IMR-90 (cell line): ENCODE measurements around the gene NDRG2. TPM values are rescaled to one million over a fixed set of nuclear protein-coding genes. Genes with fewer than 3 reads are reported as not detected.

Experiments
- ATAC-seq: fragments of 200-7000 bp; cut with Tn5 transposase; 2 replicates; pipeline ENCODE4 v1.9.1; 2020; ENCODE audit warnings: low read depth, mild to moderate bottlenecking, moderate library complexity
- BruUV-seq: library from RNA; stranded (reverse); fragments of 400-500 nt; replicated peaks from 2 replicates; lab custom pipeline; 2021; lab: Mats Ljungman, UMichigan
- CTCF ChIA-PET: fragments of 300-600 bp; formaldehyde crosslinking; extraction: SDS; loops from one replicate; lab custom pipeline; 2021; ENCODE audit warnings: antibody characterized with exemption; lab: Yijun Ruan, JAX
- POLR2A ChIA-PET: fragments of 300-600 bp; sonication (Branson Sonifier 250); formaldehyde crosslinking; loops from one replicate; lab custom pipeline; 2022; ENCODE audit warnings: antibody characterized with exemption; ENCODE audit not compliant: unreplicated experiment; lab: Charles Lee
- DNase-seq: peaks from one replicate; pipeline ENCODE4 v3.0.0; 2013
- H2AFZ ChIP-seq: replicated peaks from 2 replicates; pipeline ENCODE3; 2013; ENCODE audit warnings: low read length, mild to moderate bottlenecking; ENCODE audit not compliant: poor library complexity
- H2AK5ac ChIP-seq: 2 replicates; pipeline ENCODE4 v1.6.1; 2013; ENCODE audit warnings: low read depth, low read length, inconsistent platforms
- H2AK9ac ChIP-seq: replicated peaks from 2 replicates; pipeline ENCODE3; 2013; ENCODE audit warnings: mild to moderate bottlenecking, low read depth, low read length, moderate library complexity; ENCODE audit not compliant: poor library complexity
- H2BK120ac ChIP-seq: 2 replicates; pipeline ENCODE4 v1.6.1; 2013; ENCODE audit warnings: low read depth, low read length, inconsistent platforms
- H2BK15ac ChIP-seq: 3 replicates; pipeline ENCODE4 v1.6.1; 2013; ENCODE audit warnings: low read depth, low read length, inconsistent platforms
- H2BK20ac ChIP-seq: 2 replicates; pipeline ENCODE4 v1.6.1; 2013; ENCODE audit warnings: low read depth, mild to moderate bottlenecking, inconsistent platforms, low read length, moderate library complexity
- H2BK5ac ChIP-seq: 2 replicates; pipeline ENCODE4 v1.6.1; 2013; ENCODE audit warnings: mild to moderate bottlenecking, low read depth, low read length, inconsistent platforms; ENCODE audit not compliant: poor library complexity, severe bottlenecking
- H3K14ac ChIP-seq: replicated peaks from 2 replicates; pipeline ENCODE4 v1.6.1; 2013; ENCODE audit warnings: low read depth, low read length, inconsistent platforms
- H3K18ac ChIP-seq: 2 replicates; pipeline ENCODE4 v1.6.1; 2013; ENCODE audit warnings: low read depth, low read length, control low read depth
- H3K23ac ChIP-seq: 2 replicates; pipeline ENCODE4 v1.6.1; 2013; ENCODE audit warnings: low read depth, low read length, inconsistent platforms
- H3K27ac ChIP-seq: 2 replicates; pipeline ENCODE4 v1.5.1; 2013; ENCODE audit warnings: mild to moderate bottlenecking, control low read depth, low read length; ENCODE audit not compliant: insufficient read depth
- H3K27me3 ChIP-seq: 2 replicates; pipeline ENCODE4 v1.6.1; 2013; ENCODE audit warnings: low read length; ENCODE audit not compliant: control insufficient read depth, insufficient read depth
- H3K36me3 ChIP-seq: 2 replicates; pipeline ENCODE4 v1.6.1; 2013; ENCODE audit warnings: low read length, mixed read lengths; ENCODE audit not compliant: control insufficient read depth, insufficient read depth
- H3K4ac ChIP-seq: 2 replicates; pipeline ENCODE4 v1.6.1; 2013; ENCODE audit warnings: low read depth, low read length, inconsistent platforms
- H3K4me1 ChIP-seq: 2 replicates; pipeline ENCODE4 v1.6.1; 2013; ENCODE audit warnings: low read length, mixed read lengths; ENCODE audit not compliant: control insufficient read depth, insufficient read depth
- H3K4me2 ChIP-seq: 2 replicates; pipeline ENCODE4 v1.6.1; 2013; ENCODE audit warnings: low read depth, mild to moderate bottlenecking, control low read depth, low read length, moderate library complexity
- H3K4me3 ChIP-seq: 2 replicates; pipeline ENCODE4 v1.5.1; 2013; ENCODE audit warnings: low read depth, mild to moderate bottlenecking, control low read depth, low read length, moderate library complexity; ENCODE audit not compliant: insufficient read depth
- H3K56ac ChIP-seq: 2 replicates; pipeline ENCODE4 v1.6.1; 2013; ENCODE audit warnings: low read length, inconsistent platforms; ENCODE audit not compliant: insufficient read depth; ENCODE audit errors: extremely low read depth
- H3K79me1 ChIP-seq, 2 experiments: 2 replicates each; pipeline ENCODE4 v1.6.1; 2013; ENCODE audit warnings: low read length in 2 of 2, inconsistent platforms in 1 of 2, low read depth in 1 of 2
- H3K9ac ChIP-seq: 2 replicates; pipeline ENCODE4 v1.6.1; 2013; ENCODE audit warnings: low read depth, low read length, control low read depth
- H3K9me1 ChIP-seq: 2 replicates; pipeline ENCODE4 v1.6.1; 2013; ENCODE audit warnings: low read length, inconsistent platforms; ENCODE audit not compliant: insufficient read depth
- H3K9me3 ChIP-seq: 2 replicates; pipeline ENCODE4 v1.6.1; 2013; ENCODE audit warnings: low read length; ENCODE audit not compliant: control insufficient read depth, insufficient read depth
- H4K20me1 ChIP-seq: 2 replicates; pipeline ENCODE4 v1.6.1; 2013; ENCODE audit warnings: low read length, inconsistent platforms; ENCODE audit not compliant: insufficient read depth
- H4K5ac ChIP-seq: 2 replicates; pipeline ENCODE4 v1.6.1; 2013; ENCODE audit warnings: mild to moderate bottlenecking, low read depth, low read length, control low read depth
- H4K8ac ChIP-seq, 2 experiments: 2 replicates each; pipeline ENCODE4 v1.6.1; 2013; ENCODE audit warnings: low read depth in 2 of 2, low read length in 2 of 2, control low read depth in 1 of 2, inconsistent platforms in 1 of 2
- H4K91ac ChIP-seq: 2 replicates; pipeline ENCODE4 v1.6.1; 2013; ENCODE audit warnings: low read depth, low read length, inconsistent platforms; ENCODE audit not compliant: insufficient read depth
- NFE2L2 ChIP-seq: fragments of 150-350 bp; IDR thresholded peaks from 2 replicates; pipeline ENCODE4 v1.6.1; 2016; ENCODE audit warnings: low read depth, mild to moderate bottlenecking, low read length
- RCOR1 ChIP-seq: IDR thresholded peaks from 2 replicates; pipeline ENCODE4 v1.6.1; 2012; ENCODE audit warnings: mild to moderate bottlenecking, low read length, improper control_type of control experiment; ENCODE audit not compliant: insufficient replicate concordance
- SMC3 ChIP-seq: fragments of 150-350 bp; IDR thresholded peaks from 2 replicates; pipeline ENCODE4 v1.6.1; 2016; ENCODE audit warnings: low read depth, mild to moderate bottlenecking, antibody characterized with exemption, low read length, moderate library complexity
- WGBS, 2 experiments: methylation state at CpG; one replicate each; pipeline versions ENCODE4 v1.1.5 to v1.1.7; 2013; ENCODE audit warnings: missing lambda C conversion rate in 2 of 2; ENCODE audit not compliant: insufficient read length in 1 of 2; ENCODE audit errors: extremely low coverage in 2 of 2; 5-methylcytosine and 5-hydroxymethylcytosine counted together
- dilution Hi-C: fragments of 300-500 bp; cut with HindIII; formaldehyde crosslinking; loops from one replicate; pipeline ENCODE4 v1.14.3; 2018; ENCODE audit warnings: low sequenced_read_pairs; ENCODE audit not compliant: unreplicated experiment
- in situ Hi-C: fragments of 300-500 bp; cut with MboI; formaldehyde crosslinking; loops from 3 replicates; pipeline ENCODE4 v1.14.3; 2019; ENCODE audit warnings: low sequenced_read_pairs, inconsistent platforms, mixed read lengths
- intact Hi-C: fragments of 100-400 bp; cut with micrococcal nuclease; formaldehyde crosslinking; loops from 2 replicates; pipeline ENCODE4 v1.10.0; 2022
- polyA plus RNA-seq, 3 experiments: library from polyadenylated mRNA; depleted of rRNA; stranded (reverse); fragments of >200 nt; gene quantifications; 2 replicates each; pipeline ENCODE4 v1.2.3, GENCODE V29; 2012; ENCODE audit warnings: low replicate concordance in 1 of 3
- total RNA-seq: library from RNA; depleted of rRNA; stranded (reverse); fragments of >200 nt; gene quantifications from 2 replicates; pipeline ENCODE4 v1.2.3, GENCODE V29; 2012

NDRG2 gene
- total and polyA plus RNA-seq, 2 of the 4 experiments (the other 2 are of a cell fraction), result 0.36 to 1.5 TPM

GRCh38 chr14:21054768-21055145 lies 29.9 kb upstream of the NDRG2 start:
- WGBS, 2 experiments, result no CpG with 5 or more reads among the region's 4 CpGs
- Histone ChIP-seq H3K18ac (no peak overlapping the region), H3K9me3 (no peaks in the 10 kb centered on the region), H3K27ac (no peak overlapping the region), H3K56ac (no peak overlapping the region), H2BK20ac (no peak overlapping the region), H2AK9ac (no peak overlapping the region), H3K14ac (no peak overlapping the region), H2AFZ (no peak overlapping the region), H3K9me1 (peaks cover 3% of the 10 kb centered on the region; the same call in 1 of the 2 replicates), H4K8ac (no peak overlapping the region), H4K5ac (no peak overlapping the region), H3K27me3 (peaks cover 4% of the 10 kb centered on the region), H3K4me1 (no peaks in the 10 kb centered on the region), H3K4me2 (no peak overlapping the region), H3K79me1 (no peaks in the 10 kb centered on the region), H3K4me3 (no peak overlapping the region), H3K9ac (no peak overlapping the region), H2AK5ac (no peak overlapping the region), H3K36me3 (no peaks in the 10 kb centered on the region), H4K91ac (no peak overlapping the region), H3K4ac (no peak overlapping the region), H2BK5ac (no peak overlapping the region), H2BK15ac (no peak overlapping the region), H3K23ac (no peak overlapping the region), H2BK120ac (no peak overlapping the region), H4K20me1 (no peaks in the 10 kb centered on the region)
- no peak for DNase-seq
- intact Hi-C loops, result no loop called here
- dilution Hi-C loops, result no loop called here
- in situ Hi-C loops, result no loop called here
- ChIA-PET POLR2A (no interaction called here), CTCF (no interaction called here)
- TF ChIP-seq RCOR1 (no peak), SMC3 (no peak), NFE2L2 (no peak)
- no peak for ATAC-seq
- no TSS peak for BruUV-seq
